GM12878 (cell line): ENCODE measurements around the gene TRHDE. TPM values are rescaled to one million over a fixed set of nuclear protein-coding genes. Genes with fewer than 3 reads are reported as not detected.

Experiments
- ASH2L ChIP-seq: fragments of 300-600, 200-600 bp; sonication (generic); IDR thresholded peaks from 2 replicates; pipeline ENCODE4 v1.6.1; 2017; ENCODE audit warnings: low read depth, mild to moderate bottlenecking, borderline replicate concordance
- BACH1 ChIP-seq: fragments of 450-650 bp; IDR thresholded peaks from 2 replicates; pipeline ENCODE4 v1.6.1; 2017; ENCODE audit warnings: mild to moderate bottlenecking, borderline replicate concordance
- CREM ChIP-seq: IDR thresholded peaks from 2 replicates; pipeline ENCODE4 v1.6.1; 2014; ENCODE audit warnings: antibody characterized with exemption, low read depth
- EP300 ChIP-seq, 2 experiments: fragments of 150-350 bp in 1 of 2; IDR thresholded peaks; 2 replicates each; pipeline ENCODE4 v1.6.1; 2011 to 2012; ENCODE audit warnings: low read depth in 2 of 2, low read length in 2 of 2, borderline replicate concordance in 1 of 2, improper control_type of control experiment in 1 of 2, inconsistent platforms in 1 of 2; ENCODE audit not compliant: control insufficient read depth in 1 of 2
- ETV6 ChIP-seq, 2 experiments: fragments of 450-650 bp in 1 of 2; IDR thresholded peaks in 1 of 2; conservative IDR thresholded peaks in 1 of 2; 2 replicates each; pipeline ENCODE4 v1.6.1; 2014; ENCODE audit warnings: antibody characterized with exemption in 1 of 2, borderline replicate concordance in 1 of 2, low read depth in 1 of 2, mild to moderate bottlenecking in 1 of 2, moderate library complexity in 1 of 2
- FOXM1 ChIP-seq: IDR thresholded peaks from 2 replicates; pipeline ENCODE4 v1.6.1; 2012; ENCODE audit warnings: low read depth, mild to moderate bottlenecking, inconsistent platforms, low read length, moderate library complexity
- GABPA ChIP-seq: IDR thresholded peaks from 2 replicates; pipeline ENCODE4 v1.6.1; 2014; ENCODE audit warnings: antibody characterized with exemption, low read depth, mild to moderate bottlenecking, inconsistent platforms
- HDAC2 ChIP-seq: fragments of 200-600 bp; sonication (generic); IDR thresholded peaks from 2 replicates; pipeline ENCODE4 v1.6.1; 2017
- JUNB ChIP-seq: IDR thresholded peaks from 2 replicates; pipeline ENCODE4 v1.6.1; 2016; ENCODE audit warnings: antibody characterized with exemption, mild to moderate bottlenecking
- KAT2A ChIP-seq: conservative IDR thresholded peaks from 2 replicates; pipeline ENCODE4 v1.6.1; 2011; ENCODE audit warnings: low read depth, low read length; ENCODE audit not compliant: control insufficient read depth
- KLF5 ChIP-seq: fragments of 450-650 bp; IDR thresholded peaks from 2 replicates; pipeline ENCODE4 v1.6.1; 2014; ENCODE audit warnings: mild to moderate bottlenecking; ENCODE audit not compliant: partially characterized antibody
- MAX ChIP-seq: IDR thresholded peaks from 2 replicates; pipeline ENCODE4 v1.6.1; 2012; ENCODE audit warnings: low read depth, low read length, improper control_type of control experiment
- MTA2 ChIP-seq: fragments of 450-650 bp; IDR thresholded peaks from 2 replicates; pipeline ENCODE4 v1.6.1; 2016; ENCODE audit warnings: low read depth, mild to moderate bottlenecking, moderate library complexity
- NFIC ChIP-seq: IDR thresholded peaks from 2 replicates; pipeline ENCODE4 v1.6.1; 2012; ENCODE audit warnings: low read depth, mild to moderate bottlenecking, inconsistent platforms, low read length, moderate library complexity
- RCOR1 ChIP-seq: conservative IDR thresholded peaks from 2 replicates; pipeline ENCODE4 v1.6.1; 2012; ENCODE audit warnings: low read depth, low read length, improper control_type of control experiment
- RFX5 ChIP-seq: IDR thresholded peaks from 2 replicates; pipeline ENCODE4 v1.6.1; 2011; ENCODE audit warnings: low read depth, low read length, improper control_type of control experiment
- RUNX3 ChIP-seq: IDR thresholded peaks from 2 replicates; pipeline ENCODE4 v1.6.1; 2012; ENCODE audit warnings: low read length, inconsistent platforms
- SKIL ChIP-seq: fragments of 450-650 bp; IDR thresholded peaks from 2 replicates; pipeline ENCODE4 v1.6.1; 2017; ENCODE audit warnings: mild to moderate bottlenecking, low read depth, inconsistent platforms; ENCODE audit not compliant: poor library complexity, severe bottlenecking
- SPI1 ChIP-seq: IDR thresholded peaks from 2 replicates; pipeline ENCODE4 v1.6.1; 2011; ENCODE audit warnings: low read depth, mild to moderate bottlenecking, low read length, moderate library complexity, borderline replicate concordance; ENCODE audit not compliant: insufficient read depth
- SRF ChIP-seq, 2 experiments: IDR thresholded peaks; 2 replicates each; pipeline ENCODE4 v1.6.1; 2011; ENCODE audit warnings: low read depth in 2 of 2, low read length in 2 of 2, mild to moderate bottlenecking in 1 of 2, moderate library complexity in 1 of 2
- TARDBP ChIP-seq: IDR thresholded peaks from 2 replicates; pipeline ENCODE4 v1.6.1; 2016; ENCODE audit warnings: borderline replicate concordance
- USF2 ChIP-seq: IDR thresholded peaks from 2 replicates; pipeline ENCODE4 v1.6.1; 2011; ENCODE audit warnings: low read depth, low read length, improper control_type of control experiment, borderline replicate concordance
- ZBTB4 ChIP-seq: fragments of 450-650 bp; formaldehyde crosslinking; IDR thresholded peaks from 2 replicates; pipeline ENCODE4 v1.4.0; 2022; ENCODE audit warnings: mild to moderate bottlenecking, moderate library complexity
- polyA plus RNA-seq, 11 experiments: library from polyadenylated mRNA; depleted of rRNA in 4 of 11; unstranded in 6 of 11; stranded (reverse) in 5 of 11; fragments of >200 nt; fragmentation: Nextera tagmentation in 4 of 11; fragmentation: Illumina TruSeq in 1 of 11; extraction: Ambion mirVana in 4 of 11; extraction: Trizol in 1 of 11; gene quantifications; 1 replicate in 1 of 11; 2 replicates in 10 of 11; pipeline versions ENCODE4 v1.2.1 to v1.2.3, GENCODE V29; 2011 to 2016; ENCODE audit warnings: inconsistent platforms in 2 of 11, missing spikeins in 2 of 11, low read depth in 1 of 11
- total RNA-seq, 4 experiments: library from RNA; depleted of rRNA in 3 of 4; stranded (reverse); fragments of >200 nt in 3 of 4; fragmentation: Illumina TruSeq in 1 of 4; extraction: Trizol in 1 of 4; gene quantifications; 2 replicates each; pipeline versions ENCODE4 v1.2.1 to v1.2.3, GENCODE V29; 2013 to 2021

The TRHDE gene
- total and polyA plus RNA-seq, 10 of the 15 experiments (the other 5 are each of a cell fraction or from before 2014, with no cell fraction given), result not detected

GRCh38 chr12:72647139-72647538, 375.0 kb downstream of the TRHDE start (continued):
- TF ChIP-seq KAT2A (no peak), CREM (no peak; the same call in 1 of the 2 replicates), RFX5 (no peak), EP300 (IDR thresholded peaks at IDR 0.05; ENCODE audit: borderline replicate concordance in 1 of 2, control insufficient read depth in 1 of 2, low read depth in 2 of 2, low read length in 2 of 2) (no peak), HDAC2 (no peak), KLF5 (no peak), GABPA (no peak), SKIL (no peak), MTA2 (peak; percentile 15; the same call in 1 of the 2 replicates), ETV6 (conservative IDR thresholded peaks at IDR 0.05 in 1 of 2, IDR thresholded peaks at IDR 0.05 in 1 of 2; ENCODE audit: borderline replicate concordance in 1 of 2, low read depth in 1 of 2) (no peak), USF2 (no peak), NFIC (0 out of 2 replicates have a peak, but pooled peaks have one; percentile 54), BACH1 (no peak), ZBTB4 (no peak), SPI1 (no peak), ASH2L (no peak), RCOR1 (no peak), TARDBP (no peak), JUNB (peak; percentile 59), RUNX3 (peak; percentile 32; the same call in 1 of the 2 replicates), FOXM1 (peak; percentile 19; the same call in 1 of the 2 replicates), MAX (no peak), SRF (IDR thresholded peaks at IDR 0.05; ENCODE audit: low read depth in 2 of 2, low read length in 2 of 2) (no peak)
